PC-3 (cell line): ENCODE data around the gene KDM4C.
A peak's percentile ranks its signal among the peaks of the same experiment; 100 is the strongest.

Experiments used
- EZH2 ChIP-seq: fragments of 300-600 bp; sonication (generic); IDR thresholded peaks from one replicate; pipeline ENCODE4 v1.6.1; 2017; ENCODE audit warnings: antibody characterized with exemption, mild to moderate bottlenecking, low read length; ENCODE audit not compliant: unreplicated experiment
- TF ChIP-seq, protein P1 (sequence below): fragments of 300-600 bp; sonication (generic); conservative IDR thresholded peaks from 2 replicates; pipeline ENCODE4 v1.5.1; 2017; ENCODE audit warnings: antibody characterized with exemption, low read depth, mild to moderate bottlenecking, low read length

- TF ChIP-seq EZH2 = no peak
- TF ChIP-seq, protein P1, sequence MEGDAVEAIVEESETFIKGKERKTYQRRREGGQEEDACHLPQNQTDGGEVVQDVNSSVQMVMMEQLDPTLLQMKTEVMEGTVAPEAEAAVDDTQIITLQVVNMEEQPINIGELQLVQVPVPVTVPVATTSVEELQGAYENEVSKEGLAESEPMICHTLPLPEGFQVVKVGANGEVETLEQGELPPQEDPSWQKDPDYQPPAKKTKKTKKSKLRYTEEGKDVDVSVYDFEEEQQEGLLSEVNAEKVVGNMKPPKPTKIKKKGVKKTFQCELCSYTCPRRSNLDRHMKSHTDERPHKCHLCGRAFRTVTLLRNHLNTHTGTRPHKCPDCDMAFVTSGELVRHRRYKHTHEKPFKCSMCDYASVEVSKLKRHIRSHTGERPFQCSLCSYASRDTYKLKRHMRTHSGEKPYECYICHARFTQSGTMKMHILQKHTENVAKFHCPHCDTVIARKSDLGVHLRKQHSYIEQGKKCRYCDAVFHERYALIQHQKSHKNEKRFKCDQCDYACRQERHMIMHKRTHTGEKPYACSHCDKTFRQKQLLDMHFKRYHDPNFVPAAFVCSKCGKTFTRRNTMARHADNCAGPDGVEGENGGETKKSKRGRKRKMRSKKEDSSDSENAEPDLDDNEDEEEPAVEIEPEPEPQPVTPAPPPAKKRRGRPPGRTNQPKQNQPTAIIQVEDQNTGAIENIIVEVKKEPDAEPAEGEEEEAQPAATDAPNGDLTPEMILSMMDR = peak; percentile 76
These were observed 69.8 kb downstream of the KDM4C start for GRCh38 chr9:6827439-6828145.
